HL-60 (cell line): ENCODE results near the gene TRMT61A.

Experiments
- CTCF ChIP-seq: IDR thresholded peaks from one replicate; pipeline ENCODE4 v1.5.1; 2011; ENCODE audit warnings: low read length, control low read depth, inconsistent platforms; ENCODE audit not compliant: insufficient read depth
- GABPA ChIP-seq: IDR thresholded peaks from 2 replicates; pipeline ENCODE4 v1.6.1; 2012; ENCODE audit warnings: low read depth
- POLR2AphosphoS5 ChIP-seq: IDR thresholded peaks from 2 replicates; pipeline ENCODE4 v1.6.1; 2012; ENCODE audit warnings: low read depth
- SPI1 ChIP-seq: IDR thresholded peaks from 2 replicates; pipeline ENCODE4 v1.6.1; 2012; ENCODE audit warnings: low read depth, mild to moderate bottlenecking, borderline replicate concordance
- TF ChIP-seq, protein P1 (sequence below): IDR thresholded peaks from 2 replicates; pipeline ENCODE4 v1.6.1; 2012; ENCODE audit warnings: low read depth; ENCODE audit not compliant: insufficient replicate concordance

DNA sequence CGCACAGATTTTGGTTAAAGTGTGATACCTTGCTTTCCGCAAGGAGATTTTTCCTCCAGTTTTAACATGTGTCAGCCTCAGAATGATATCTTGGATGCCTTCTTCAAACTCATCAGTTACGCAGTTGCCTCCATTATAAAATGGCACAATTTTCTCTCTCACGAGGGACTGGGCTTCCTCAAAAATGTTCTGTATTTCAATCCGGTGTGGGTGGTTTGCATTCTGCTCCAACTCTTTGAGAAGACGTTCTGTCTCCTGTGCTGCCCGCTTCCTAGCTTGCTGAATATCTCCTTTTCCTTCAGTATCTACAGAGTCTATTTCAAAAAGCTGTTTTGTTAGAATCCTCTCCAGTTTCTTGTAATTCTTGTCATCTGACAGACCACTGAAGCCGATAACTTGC is 31.7 kb downstream of the TRMT61A start:
- no peak for TF ChIP-seq CTCF
- no peak for TF ChIP-seq SPI1
- TF ChIP-seq POLR2AphosphoS5, result no peak
- TF ChIP-seq, protein P1, sequence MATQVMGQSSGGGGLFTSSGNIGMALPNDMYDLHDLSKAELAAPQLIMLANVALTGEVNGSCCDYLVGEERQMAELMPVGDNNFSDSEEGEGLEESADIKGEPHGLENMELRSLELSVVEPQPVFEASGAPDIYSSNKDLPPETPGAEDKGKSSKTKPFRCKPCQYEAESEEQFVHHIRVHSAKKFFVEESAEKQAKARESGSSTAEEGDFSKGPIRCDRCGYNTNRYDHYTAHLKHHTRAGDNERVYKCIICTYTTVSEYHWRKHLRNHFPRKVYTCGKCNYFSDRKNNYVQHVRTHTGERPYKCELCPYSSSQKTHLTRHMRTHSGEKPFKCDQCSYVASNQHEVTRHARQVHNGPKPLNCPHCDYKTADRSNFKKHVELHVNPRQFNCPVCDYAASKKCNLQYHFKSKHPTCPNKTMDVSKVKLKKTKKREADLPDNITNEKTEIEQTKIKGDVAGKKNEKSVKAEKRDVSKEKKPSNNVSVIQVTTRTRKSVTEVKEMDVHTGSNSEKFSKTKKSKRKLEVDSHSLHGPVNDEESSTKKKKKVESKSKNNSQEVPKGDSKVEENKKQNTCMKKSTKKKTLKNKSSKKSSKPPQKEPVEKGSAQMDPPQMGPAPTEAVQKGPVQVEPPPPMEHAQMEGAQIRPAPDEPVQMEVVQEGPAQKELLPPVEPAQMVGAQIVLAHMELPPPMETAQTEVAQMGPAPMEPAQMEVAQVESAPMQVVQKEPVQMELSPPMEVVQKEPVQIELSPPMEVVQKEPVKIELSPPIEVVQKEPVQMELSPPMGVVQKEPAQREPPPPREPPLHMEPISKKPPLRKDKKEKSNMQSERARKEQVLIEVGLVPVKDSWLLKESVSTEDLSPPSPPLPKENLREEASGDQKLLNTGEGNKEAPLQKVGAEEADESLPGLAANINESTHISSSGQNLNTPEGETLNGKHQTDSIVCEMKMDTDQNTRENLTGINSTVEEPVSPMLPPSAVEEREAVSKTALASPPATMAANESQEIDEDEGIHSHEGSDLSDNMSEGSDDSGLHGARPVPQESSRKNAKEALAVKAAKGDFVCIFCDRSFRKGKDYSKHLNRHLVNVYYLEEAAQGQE, result no peak
- no peak for TF ChIP-seq GABPA
